ENCODE data around the gene KIF13A.
"Not testable (repeated sequence)": the region's sequence is repeated elsewhere in the genome, so short reads cannot be mapped to it uniquely, and the experiment has no call there.

Gene KIF13A

DNA sequence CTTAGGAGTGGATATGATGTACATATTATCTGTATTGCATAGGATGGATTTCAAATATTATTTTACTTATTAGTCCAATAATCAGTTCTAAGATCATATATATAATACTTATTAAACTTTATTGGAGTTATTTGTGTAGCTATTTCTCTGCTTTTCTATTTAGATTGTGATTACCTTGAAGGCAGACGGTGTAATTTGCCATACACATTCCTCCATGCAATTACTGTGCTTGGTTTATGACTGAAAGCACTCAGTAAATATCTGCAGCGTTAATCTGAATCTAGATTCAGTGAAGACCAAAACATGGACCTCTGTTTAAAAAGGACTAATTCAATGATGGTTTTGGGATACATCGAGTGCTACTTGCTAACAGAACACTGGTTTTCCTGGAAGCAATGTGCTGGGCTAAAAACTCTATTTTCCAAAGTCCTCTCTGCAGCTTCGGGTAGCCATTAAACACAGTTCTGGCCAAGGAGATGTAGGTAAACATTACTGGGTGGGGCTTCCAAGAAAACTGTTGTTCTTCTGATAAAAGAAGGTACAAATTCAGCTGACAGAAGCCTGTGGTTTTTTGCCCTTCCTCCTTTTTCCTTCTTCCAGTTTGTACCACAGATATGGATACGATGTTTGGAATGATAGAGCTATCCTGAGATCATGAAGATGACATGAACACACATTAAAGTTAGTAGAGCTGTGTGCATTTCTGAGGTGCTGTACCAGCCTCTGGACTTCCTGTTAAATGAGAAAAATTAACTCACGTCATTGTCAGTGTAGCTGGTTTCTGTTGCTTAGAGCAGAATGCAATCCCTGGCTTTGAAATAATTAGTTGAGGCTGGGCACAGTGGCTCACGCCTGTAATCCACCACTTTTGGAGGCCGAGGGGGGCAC is 144.3 kb downstream of the KIF13A start:
- no peak for DNase-seq

DNA sequence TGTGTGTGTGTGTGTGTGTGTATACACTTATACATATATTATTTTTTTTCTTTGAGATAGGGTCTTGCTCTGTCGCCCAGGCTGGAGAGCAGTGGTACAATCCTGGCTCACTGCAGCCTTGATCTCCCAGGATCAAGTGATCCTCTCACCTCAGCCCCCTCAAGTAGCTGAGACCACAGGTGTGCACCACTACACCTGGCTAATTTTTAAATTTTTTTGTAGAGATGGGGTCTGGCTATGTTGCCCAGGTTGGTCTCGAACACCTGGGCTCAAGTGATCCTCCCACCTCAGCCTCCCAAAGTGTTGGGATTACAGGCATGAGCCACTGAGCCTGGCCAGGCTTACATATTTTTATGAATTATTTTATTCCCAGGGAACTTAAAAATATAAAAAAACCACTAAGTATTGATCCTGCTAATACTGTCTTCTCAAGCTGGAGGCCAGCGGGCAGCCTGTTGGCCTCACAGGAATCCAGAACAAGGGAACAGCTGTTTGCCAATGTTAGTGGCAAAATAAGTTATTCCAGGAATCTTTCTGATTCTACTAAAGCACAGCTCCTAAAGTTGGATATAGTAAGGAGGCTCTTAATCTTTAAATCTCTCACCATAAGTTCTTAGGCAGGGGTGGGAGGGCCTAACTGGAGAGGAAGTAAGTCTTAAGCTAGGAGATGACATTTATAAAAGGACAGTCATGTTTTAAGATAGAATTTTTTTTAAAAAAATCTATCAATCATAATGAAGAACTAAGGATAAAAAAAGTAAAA is 145.2 kb downstream of the KIF13A start:
- no peak for DNase-seq

DNA sequence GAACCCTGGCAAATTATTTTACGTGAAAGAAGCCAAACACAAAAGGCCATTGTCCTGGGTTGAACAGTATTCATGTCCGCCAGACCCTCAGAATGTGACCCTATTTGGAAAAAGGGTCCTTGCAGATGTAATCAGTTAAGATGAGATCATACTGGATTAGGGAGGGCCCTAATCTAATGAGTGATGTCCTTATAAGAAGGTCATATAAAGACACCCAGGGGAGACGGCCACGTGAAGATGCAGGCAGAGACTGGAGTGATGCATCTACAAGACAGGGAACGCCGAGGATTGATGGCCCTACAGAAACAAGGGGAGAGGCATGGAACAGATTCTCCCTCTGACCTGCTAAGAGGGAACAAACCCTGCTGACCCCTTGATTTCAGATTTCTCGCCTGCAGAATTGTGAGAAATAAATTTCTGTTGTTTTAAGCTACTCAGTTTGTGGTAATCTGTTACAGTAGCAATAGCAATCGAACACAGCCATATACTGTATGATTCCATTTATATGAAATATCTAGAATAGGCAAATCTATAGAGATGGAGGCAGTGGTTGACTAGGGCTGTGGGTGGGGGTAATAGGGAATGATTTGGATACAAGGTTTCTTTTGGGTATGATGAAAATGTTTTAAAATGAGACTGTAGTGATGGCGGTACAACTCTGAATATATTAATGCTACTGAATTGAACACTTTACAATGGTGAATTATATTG is 147.8 kb downstream of the KIF13A start:
- DNase-seq: no peak

DNA sequence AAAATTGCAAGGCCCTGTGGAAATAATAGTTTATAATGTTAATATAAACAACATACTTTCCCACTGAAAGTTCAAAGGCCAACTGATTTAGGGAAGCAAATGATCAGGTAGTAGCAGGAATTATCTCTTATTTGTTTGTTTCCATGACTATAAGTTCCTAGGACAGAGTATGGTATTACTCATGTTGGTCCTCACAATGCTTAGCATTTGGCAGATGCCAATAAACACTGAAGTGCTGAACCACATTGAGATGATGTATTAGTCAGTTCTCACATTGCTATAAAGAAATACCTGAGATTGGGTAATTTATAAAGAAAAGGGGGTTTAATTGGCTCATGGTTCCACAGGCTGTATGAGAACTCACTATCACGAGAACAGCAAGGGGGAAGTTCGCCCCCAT is 151.1 kb downstream of the KIF13A start:
- no peak for DNase-seq

DNA sequence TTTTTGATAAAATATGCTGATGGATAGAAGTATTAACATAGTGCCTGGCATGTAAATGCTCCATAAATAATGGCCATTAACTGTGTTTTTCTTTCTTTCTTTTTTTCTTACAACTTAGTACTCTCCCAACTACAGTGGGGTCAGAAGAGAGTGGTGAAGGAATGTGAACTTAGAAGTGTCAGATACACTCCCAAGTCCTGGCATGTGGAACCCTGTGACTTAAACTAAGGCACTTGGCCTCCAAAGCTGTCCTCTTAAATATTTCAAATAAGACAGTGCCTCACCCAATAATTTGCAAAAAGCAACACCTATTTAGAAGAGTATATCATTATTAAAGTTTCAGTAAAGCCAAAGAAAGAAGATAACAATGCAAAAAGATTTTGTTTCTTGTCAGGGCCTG is 151.7 kb downstream of the KIF13A start:
- DNase-seq: no peak

DNA sequence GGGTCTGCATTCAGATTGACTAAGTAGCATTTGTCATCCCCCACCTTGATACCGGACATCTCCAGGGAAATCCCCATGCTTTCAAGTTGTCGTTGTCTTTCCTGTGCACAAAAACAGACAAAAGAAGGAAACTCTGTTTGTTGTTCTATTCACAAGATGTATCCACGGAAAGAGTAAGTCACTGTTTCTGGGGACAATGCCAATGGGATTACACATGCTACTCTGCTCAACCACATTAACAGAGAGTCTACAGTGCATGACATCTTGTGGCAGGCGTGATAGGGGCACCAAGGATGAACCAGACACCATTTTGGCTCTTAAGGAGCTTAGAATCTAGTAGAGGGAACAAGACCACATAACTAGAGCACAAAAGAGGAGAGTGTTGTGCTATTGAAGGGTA is 156.3 kb downstream of the KIF13A start:
- DNase-seq: no peak

DNA sequence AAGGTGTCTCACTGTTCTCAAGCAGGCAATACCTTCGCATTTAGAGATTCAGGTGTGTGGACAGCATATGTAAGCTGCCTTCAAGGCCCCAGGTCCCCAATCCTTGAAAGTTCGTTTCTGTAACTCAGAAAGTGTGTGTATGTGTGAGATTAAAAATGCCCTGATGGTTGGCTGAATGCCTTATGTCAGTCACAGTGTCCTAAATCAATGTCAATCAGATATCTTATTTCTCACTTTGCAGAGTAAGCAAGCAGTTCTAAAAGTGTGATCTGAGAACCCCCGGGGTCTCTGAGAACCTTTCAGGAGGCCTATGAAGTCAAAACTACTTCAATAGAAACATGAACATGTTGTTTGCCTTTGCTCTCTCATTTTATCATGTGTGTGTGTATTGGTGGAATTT is 157.5 kb downstream of the KIF13A start:
- DNase-seq: no peak

DNA sequence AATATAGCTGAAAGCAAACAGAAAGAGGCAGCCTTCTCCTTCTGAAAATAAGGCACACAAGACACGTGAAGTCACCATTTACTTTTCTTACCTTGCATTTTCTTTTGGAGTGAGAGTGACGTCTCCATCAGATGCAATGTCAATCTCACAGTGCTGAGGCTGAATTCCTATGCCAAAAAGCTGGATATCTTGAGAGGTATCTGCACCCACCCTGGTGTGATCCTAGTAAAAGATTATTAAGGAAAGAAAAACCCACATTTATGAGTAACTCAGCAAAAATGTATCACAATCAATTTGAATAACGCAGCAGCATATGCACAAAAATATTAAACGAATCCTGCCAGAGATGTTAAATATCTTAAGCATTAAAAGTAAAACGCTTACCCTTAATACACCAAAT is 159.3 kb downstream of the KIF13A start:
- no peak for DNase-seq

DNA sequence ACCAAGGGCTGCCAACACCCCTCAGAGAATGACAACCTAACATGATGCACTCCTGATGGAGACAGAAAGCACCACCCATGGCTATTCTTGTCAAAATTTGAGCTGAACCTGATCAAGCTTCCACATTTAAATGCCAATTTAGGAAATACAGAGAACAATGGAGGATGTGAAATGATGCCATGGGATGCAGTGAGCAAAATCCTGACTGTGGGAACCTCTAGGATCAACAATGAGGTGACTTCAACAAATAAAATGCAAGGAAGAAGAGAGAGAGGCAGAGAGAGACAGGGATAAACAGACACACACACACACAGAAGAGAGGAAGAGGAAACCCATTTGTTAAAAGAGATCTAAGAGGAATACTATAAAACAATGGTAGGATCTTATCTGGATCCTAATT is 161.1 kb downstream of the KIF13A start:
- DNase-seq: no peak

DNA sequence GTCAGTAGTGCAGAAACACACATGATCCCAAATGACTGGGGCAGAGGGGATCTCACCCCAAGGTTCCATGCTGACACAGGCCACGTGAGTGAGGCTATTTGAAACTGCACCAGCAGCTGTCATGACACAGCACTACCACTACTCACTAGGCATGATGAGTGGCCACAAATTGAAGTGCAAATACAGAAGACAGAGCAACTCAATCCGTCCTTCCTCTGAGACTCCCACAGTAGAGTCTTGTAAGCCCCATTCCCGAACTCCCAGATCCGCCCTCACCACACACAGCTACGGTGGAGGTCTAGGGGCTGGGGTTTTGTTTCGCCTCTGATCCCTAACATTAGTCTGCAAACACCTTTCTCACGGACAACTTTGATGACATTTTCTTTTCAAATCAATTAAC is 167.4 kb downstream of the KIF13A start:
- DNase-seq: peak; percentile 5 to 42 (median 39)

DNA sequence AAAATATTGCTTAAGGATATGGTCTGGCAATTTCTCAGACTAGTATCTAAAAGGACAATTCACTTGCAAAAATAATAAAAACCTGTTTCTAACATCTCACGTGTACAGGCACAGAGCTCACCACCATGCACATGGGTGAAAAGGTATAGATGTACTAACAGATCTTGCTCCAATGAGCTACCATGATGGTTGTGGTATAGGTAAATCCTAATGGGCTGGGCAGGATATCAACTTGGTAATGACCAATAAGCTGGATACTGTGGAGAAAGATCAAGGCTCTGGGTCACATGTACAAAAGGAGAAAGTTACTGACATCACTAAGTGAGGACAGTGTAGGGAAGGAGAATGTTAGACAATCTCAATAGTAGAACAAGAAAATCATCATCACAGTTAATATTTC is 169.7 kb downstream of the KIF13A start:
- DNase-seq: no peak

DNA sequence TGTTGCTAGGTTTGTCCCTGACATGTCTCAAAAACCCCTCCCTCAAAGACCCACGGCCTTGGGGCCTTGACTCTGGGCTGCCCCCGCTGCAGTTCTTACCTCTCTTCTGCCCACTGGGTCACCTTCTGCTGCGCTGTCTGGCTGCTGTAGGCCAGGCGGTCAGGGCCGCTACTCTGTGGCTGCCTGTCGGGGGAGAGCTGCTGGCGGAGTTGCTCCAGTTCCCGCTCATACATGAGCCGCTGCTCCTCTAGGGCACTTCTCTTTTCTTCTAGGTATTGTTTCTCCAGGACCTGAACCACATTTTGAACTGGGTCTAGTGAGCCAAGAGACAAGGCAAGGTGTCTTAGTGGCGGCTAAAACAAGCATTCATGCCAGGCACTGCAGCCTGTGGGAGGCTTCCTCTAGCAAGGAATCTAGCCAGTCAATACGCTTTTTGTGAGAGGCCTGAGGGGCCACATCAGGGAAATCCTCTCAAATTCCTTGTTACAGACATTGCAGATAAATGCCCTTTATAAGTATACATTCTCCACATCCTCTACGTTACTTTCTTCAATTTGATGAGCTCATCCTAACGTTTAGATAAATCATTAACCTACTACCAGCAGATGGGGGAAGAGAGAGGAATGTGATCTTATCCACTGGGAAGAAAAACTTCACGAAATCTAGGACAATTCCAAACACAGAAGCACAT is 170.4 kb downstream of the KIF13A start:
- no peak for DNase-seq

DNA sequence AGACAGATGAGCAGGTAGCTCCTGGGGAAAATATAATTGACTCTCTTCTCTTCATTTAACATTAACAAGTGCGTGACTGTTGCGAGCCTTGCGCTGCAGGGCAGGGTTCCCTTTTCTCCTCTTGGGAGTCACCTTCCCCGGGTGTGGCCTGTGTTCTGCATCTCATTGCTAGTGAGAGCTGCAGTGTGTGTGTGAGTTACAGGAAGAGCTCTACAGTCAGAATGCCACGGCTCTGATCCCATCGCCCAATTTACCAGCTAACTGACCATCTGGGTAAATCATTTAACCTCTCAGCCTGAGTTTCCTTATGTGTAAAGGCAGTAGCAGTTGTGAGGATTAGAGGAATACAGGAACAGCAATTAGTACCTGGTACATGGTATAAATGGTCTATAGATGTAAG is 173.9 kb downstream of the KIF13A start:
- no peak for DNase-seq

DNA sequence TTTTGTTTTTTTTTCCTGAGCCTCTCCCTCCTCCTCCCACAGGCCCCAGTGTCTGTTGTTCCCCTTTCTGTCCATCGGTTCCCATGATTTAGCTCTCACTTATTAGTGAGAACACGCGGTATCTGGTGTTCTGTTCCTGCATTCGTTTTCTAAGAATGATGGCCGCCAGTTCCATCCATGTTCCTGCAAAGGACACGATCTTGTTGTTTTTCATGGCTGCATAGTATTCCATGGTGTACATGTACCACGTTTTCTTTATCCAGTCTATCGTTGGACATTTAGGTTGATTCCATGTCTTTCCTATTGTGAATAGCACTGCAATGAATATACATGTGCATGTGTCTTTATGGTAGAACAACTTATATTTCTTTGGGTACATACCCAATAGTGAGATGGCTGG is 175.1 kb downstream of the KIF13A start:
- no peak for DNase-seq

DNA sequence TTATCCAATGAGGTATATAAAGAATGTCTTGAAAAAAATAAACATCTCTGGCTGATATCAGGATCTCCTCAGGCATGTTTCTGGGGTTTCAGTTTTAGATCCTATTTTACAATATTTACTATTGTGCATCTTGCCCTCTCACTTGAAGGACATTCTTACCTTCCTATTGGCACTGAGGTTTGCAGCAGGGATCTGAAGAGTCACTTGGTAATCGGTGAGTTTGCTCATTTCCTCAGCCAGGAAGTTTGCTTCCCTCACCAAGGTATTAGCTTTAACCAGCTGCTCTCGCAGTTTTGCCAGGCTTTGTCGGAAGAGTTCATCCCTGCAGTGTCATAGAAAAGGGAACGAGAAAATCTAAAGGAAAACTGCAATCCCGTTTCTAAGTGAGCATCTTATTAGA is 178.8 kb downstream of the KIF13A start:
- DNase-seq: no peak

DNA sequence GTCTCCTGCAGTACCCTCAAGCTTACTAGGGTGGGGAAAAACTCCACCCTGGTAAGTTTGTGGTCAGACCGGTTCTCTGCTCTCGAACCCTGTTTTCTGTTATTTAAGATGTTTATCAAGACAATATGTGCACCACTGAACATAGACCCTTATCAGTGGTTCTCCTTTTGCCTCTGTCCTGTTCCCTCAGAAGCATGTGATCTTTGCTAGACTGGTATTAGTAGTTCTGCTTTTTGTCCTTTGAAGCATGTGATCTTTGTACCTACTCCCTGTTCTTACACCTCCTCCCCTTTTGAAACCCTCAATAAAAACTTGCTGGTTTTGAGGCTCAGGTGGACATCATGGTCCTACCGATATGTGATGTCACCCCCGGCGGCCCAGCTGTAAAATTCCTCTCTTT is 180.0 kb downstream of the KIF13A start:
- DNase-seq: not testable (repeated sequence)

DNA sequence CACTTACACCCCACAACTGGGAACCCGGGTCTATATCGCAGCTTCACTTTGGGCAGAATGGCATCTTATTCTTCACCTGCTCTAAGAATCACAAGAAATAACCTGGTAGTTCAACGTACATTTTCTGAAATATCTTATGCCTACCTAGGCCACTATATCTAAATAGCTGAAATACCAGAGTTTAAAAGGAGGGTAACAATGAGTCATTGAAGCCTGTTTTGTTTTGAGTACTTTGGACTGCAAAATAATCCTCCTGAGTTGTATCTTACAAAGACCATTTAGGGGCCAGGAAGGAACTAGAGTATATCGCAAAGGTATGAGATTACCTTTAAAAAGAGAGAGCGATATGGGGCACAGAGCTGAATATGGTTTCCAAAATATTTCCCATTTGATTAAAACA is 184.0 kb downstream of the KIF13A start:
- DNase-seq: no peak

DNA sequence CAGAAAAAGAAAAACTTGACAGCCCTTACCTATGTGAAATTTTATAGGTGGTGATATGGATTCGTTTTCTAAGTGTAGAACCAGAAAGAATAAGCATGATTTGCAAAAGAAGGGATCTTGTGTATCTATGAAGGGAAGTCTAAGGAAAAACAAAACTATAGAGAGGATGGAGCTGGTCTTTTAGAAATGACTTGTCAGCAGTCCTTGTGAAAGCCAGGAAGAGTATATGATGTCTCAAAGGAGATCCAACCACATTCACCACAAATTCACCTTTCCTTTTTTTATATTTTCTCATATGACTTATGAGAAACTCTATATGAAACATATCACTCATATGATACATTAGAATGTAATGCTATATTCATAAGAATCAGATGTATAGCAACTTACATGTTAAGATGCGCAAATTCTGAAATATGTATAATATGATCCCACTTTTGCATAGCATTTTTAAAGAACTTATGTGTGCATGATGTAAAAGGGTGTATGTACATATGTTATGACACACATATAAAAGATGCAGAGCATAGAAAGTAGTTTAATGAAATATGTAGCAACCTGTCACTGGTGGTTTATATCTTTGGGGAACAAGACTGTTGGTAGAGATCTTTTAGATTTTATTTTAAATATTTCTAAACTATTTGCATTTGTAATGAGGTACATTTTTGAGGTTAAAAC is 188.8 kb downstream of the KIF13A start:
- DNase-seq: no peak

DNA sequence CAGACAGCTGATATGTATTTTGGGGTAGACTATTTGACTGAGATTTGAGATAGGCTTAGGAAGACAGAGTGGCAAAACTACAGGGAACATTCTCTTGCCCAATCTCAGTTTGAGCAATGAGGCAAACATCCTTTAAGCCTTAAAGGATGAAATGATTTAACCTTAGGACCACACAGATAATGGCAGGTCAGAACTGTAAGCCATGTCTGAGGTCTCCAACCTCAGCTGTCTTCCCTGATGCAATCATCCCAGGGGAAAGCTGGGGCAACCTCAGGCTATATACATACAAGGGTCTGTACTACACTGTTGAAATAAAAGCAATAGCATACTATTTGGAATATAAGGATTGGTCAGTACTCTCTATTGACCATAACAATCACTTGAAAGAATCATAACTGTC is 196.9 kb downstream of the KIF13A start:
- no peak for DNase-seq

DNA sequence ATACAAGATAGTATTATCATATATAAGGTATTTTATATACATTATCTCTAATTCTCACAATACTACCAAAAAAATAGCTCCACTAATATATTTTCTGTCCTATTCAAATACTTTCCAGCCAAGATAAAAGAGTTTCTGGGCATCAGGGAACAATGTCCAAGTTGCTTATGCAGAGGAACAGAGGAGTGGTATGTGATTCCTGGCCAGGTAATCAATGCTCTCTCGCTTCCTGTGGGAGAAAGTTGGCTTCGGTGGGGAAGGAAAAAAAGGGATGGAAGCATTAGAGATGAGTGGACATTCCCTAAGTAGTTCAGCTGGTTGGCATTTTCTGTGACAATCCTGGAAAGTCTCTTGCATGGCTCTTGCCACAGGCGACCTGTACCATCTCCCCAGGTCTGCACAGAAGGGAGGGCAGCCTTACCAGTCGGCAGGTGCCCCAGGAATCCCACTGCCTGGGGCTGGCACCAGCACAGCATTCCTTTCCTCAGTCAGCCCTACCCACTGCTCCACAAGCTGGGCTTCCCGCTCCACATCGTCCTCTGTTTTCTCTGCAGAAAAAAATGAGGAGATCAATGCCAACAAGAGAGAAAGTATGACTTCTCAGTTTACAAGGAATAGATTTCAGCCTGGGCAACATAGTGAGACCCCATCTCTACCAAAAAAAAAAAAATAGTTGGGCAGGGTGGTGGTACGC is 202.2 kb downstream of the KIF13A start:
- no peak for DNase-seq

DNA sequence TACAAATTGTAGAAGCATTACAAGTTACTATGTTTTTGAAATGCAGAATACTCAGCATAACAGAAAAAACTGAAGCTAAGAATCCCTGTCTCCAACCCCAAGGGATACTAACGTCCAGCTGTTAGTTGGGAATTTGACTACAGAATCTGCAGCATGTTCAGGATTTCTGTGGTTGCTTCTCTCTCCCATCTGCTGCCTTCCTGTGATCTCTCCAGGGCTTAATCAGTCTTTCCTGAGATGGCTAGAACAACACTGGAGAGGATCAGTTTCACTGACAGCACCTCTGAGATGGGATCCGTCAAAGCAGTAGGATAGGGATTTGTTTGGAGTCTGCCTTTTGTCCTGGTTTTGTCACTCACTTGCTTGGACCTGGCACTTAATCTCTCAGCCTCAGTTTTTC is 207.4 kb downstream of the KIF13A start:
- DNase-seq: no peak

DNA sequence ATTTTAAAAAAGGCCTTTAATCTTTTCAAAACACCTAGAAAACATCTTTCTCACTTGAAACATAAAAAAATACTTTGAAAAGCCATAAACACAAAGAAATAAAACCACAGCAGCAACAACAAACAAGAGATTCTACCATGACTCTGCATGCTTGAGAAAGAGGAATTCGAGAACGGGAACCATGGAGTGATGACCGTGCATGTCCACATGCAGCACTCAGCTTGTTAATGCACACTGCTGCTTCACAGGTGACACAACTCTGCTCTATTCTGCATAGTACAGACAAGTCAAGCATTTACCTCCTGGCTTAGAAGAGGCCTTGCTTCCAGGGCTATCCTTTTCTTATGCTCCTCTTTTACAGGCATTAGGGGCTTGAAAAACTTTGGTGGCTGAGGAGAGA is 215.8 kb downstream of the KIF13A start:
- DNase-seq: no peak
